ENCODE data around the gene RSBN1L.
"Not testable (repeated sequence)": the region's sequence is repeated elsewhere in the genome, so short reads cannot be mapped to it uniquely, and the experiment has no call there.

Gene RSBN1L

DNA sequence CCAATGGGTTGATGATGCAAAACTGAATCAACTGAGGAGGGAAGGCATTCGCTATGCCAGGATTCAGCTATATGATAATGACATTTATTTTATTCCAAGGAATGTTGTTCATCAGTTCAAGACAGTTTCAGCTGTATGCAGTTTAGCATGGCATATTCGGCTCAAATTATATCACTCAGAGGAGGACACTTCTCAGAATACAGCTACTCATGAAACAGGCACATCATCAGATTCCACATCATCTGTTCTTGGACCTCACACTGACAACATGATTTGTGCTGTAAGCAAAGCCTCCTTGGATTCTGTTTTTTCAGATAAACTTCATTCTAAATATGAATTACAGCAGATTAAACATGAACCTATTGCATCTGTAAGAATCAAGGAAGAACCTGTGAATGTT, 82.3 kb downstream of the RSBN1L start:
- H3K27me3 ChIP-seq: no peaks in the 10 kb centered on the region
- no peak overlapping the region for H3K9ac ChIP-seq
- no peak for TF ChIP-seq Cebpa-rat (IDR thresholded peaks at IDR 0.05)
- peaks cover 83 to 97% (median 91%) of the 10 kb centered on the region in 11 experiments for H3K36me3 ChIP-seq
- no peak overlapping the region for H3K4me3 ChIP-seq
- H3K27ac ChIP-seq: no peak overlapping the region
- peaks cover 12 to 28% (median 22%) of the 10 kb centered on the region in 11 experiments for H3K9me3 ChIP-seq (replicated peaks in 1 of 11)
- no peak overlapping the region for H3K4me2 ChIP-seq
- no peaks in the 10 kb centered on the region; a peak in 1 of 20 replicates for H3K4me1 ChIP-seq
- no peaks in the 10 kb centered on the region for H4K20me1 ChIP-seq

DNA sequence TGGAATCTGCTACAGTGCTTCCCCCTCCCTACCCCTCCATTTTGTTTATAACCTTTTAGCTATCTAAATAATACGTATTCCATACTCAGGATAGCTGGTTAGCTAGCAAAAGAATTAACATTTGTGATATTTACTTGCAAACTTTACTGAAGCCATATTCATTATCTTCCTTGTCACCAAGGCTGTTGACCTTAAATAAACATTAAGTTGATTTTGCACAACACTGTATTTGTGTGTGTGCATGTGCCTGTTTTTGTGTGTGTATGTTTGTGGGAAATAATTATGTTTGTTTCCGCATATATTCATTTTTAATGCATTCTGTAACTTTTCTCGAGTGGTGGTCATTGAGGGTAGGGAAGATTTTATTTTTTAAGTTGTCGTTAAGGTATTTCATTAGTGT, 86.1 kb downstream of the RSBN1L start:
- peaks cover 10 to 32% (median 24%) of the 10 kb centered on the region in 11 experiments for H3K9me3 ChIP-seq (replicated peaks in 1 of 11)
- H3K27me3 ChIP-seq: no peaks in the 10 kb centered on the region
- peaks cover 0 to 15% (median 0%) of the 10 kb centered on the region in 10 experiments; a peak in 4 of 20 replicates for H3K4me1 ChIP-seq
- peaks cover 66 to 97% (median 87%) of the 10 kb centered on the region in 11 experiments for H3K36me3 ChIP-seq
- no peak overlapping the region for H3K9ac ChIP-seq
- H4K20me1 ChIP-seq: no peaks in the 10 kb centered on the region
- H3K4me2 ChIP-seq: no peak overlapping the region
- no peak overlapping the region for H3K27ac ChIP-seq
- H3K4me3 ChIP-seq: no peak overlapping the region
- no peak for TF ChIP-seq Cebpa-rat (IDR thresholded peaks at IDR 0.05)

DNA sequence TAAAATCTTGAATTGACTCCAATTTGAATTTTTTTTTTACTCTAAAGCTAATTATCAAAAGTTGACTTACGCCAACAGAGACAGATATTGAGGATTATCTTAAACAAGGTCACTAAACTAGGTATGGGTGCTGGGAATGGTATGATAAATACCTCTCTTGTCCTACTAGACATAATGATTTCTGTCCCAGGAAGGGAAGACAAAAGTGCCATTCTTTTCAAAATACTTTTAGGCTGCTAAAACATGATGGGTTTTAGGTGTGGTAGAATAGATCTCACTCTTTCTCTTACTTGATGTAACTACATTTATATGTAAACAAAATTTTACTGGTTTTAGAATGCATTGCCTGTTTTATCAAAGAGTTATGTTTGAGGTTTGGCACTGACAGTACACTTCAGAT, 86.9 kb downstream of the RSBN1L start:
- Histone ChIP-seq H3K4me1 (peaks cover 0 to 15% (median 0%) of the 10 kb centered on the region in 10 experiments; a peak in 4 of 20 replicates), H3K4me3 (no peak overlapping the region), H3K27me3 (no peaks in the 10 kb centered on the region), H4K20me1 (peaks cover 0 to 3% (median 0%) of the 10 kb centered on the region in 11 experiments; a peak in 1 of 22 replicates), H3K4me2 (no peak overlapping the region), H3K36me3 (peaks cover 63 to 95% (median 86%) of the 10 kb centered on the region in 11 experiments), H3K9me3 (replicated peaks in 1 of 11) (peaks cover 10 to 32% (median 24%) of the 10 kb centered on the region in 11 experiments), H3K27ac (no peak overlapping the region), H3K9ac (no peak overlapping the region)
- TF ChIP-seq Cebpa-rat (IDR thresholded peaks at IDR 0.05): no peak

DNA sequence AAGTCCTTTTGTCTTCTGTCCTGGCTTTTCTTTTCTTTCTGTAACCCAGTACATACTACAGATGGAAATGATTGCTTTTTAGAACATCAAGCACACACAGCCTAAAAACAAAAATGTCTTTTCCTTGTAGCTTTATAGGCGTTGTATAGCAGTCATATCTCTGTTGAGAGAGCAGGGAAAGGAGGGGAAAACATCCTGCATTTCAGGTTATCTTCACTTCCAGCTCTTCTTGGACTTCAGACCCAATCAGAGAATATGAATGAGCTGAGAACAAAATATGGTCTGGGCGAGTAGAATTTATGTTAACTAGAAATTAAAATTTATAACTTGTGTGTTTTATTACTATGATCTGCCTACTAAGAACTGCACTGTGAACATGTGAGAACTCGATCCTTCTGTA, 87.3 kb downstream of the RSBN1L start:
- H3K4me3 ChIP-seq: no peak overlapping the region
- H3K9me3 ChIP-seq (replicated peaks in 1 of 11): peaks cover 10 to 32% (median 24%) of the 10 kb centered on the region in 11 experiments
- H3K4me1 ChIP-seq: peaks cover 0 to 15% (median 0%) of the 10 kb centered on the region in 10 experiments; a peak in 4 of 20 replicates
- H3K9ac ChIP-seq: no peak overlapping the region
- H3K27ac ChIP-seq: no peak overlapping the region
- TF ChIP-seq Cebpa-rat (IDR thresholded peaks at IDR 0.05): no peak
- H3K4me2 ChIP-seq: no peak overlapping the region
- no peaks in the 10 kb centered on the region for H3K27me3 ChIP-seq
- peaks cover 0 to 7% (median 0%) of the 10 kb centered on the region in 11 experiments; a peak in 1 of 22 replicates for H4K20me1 ChIP-seq
- H3K36me3 ChIP-seq: peaks cover 59 to 91% (median 81%) of the 10 kb centered on the region in 11 experiments

DNA sequence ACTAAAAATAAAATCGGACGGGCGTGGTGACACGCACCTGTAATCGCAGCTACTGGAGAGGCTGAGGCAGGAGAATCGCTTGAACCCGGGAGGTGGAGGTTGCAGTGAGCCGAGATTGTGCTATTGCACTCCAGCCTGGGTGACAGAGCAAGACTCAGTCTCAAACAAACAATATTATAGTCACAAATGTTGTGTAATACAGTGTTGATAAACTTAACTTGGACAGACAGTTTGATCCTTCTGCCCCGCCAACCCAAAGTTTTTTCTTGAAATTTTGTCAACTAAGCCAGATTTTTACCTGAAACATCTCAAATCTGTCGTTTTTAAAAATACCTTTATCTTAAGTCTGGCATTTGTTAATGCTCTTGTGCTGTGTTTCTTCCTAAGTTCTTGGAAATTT, 88.2 kb downstream of the RSBN1L start:
- Histone ChIP-seq H3K4me1 (peaks cover 0 to 15% (median 0%) of the 10 kb centered on the region in 10 experiments; a peak in 4 of 20 replicates), H3K9me3 (replicated peaks in 1 of 11) (peaks cover 10 to 32% (median 24%) of the 10 kb centered on the region in 11 experiments), H3K4me2 (peak overlapping the region in 2 of 11 experiments; percentile 43 to 55; a peak in 4 of 22 replicates), H3K36me3 (peaks cover 50 to 86% (median 73%) of the 10 kb centered on the region in 11 experiments)
- not testable (repeated sequence) for H3K27ac ChIP-seq, H3K4me3 ChIP-seq, H3K9ac ChIP-seq, H4K20me1 ChIP-seq, H3K27me3 ChIP-seq

DNA sequence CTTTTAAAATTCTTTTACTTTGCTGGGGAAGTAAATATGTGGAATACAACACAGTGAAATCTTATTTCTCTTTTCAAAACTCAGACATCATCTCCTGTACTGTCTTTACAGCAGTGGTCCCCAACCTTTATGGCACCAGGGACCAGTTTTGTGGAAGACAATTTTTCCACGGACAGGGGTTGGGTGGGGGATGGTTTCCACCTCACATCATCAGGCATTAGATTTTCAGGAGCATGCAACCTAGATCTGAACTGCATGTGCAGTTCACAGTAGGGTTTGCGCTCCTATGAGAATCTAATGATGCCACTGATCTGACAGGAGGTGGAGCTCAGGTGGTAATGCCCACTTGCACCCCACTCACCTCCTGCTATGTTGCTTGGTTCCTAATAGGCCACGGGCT, 89.8 kb downstream of the RSBN1L start:
- Histone ChIP-seq H3K4me3 (no peak overlapping the region), H3K36me3 (peaks cover 34 to 79% (median 57%) of the 10 kb centered on the region in 11 experiments), H3K9me3 (replicated peaks in 1 of 11) (peaks cover 10 to 32% (median 24%) of the 10 kb centered on the region in 11 experiments), H4K20me1 (peaks cover 0 to 7% (median 0%) of the 10 kb centered on the region in 11 experiments; a peak in 2 of 22 replicates), H3K4me1 (peaks cover 0 to 15% (median 0%) of the 10 kb centered on the region in 10 experiments; a peak in 4 of 20 replicates), H3K9ac (no peak overlapping the region), H3K4me2 (no peak overlapping the region), H3K27ac (no peak overlapping the region), H3K27me3 (no peaks in the 10 kb centered on the region)
- no peak for TF ChIP-seq Cebpa-rat (IDR thresholded peaks at IDR 0.05)

DNA sequence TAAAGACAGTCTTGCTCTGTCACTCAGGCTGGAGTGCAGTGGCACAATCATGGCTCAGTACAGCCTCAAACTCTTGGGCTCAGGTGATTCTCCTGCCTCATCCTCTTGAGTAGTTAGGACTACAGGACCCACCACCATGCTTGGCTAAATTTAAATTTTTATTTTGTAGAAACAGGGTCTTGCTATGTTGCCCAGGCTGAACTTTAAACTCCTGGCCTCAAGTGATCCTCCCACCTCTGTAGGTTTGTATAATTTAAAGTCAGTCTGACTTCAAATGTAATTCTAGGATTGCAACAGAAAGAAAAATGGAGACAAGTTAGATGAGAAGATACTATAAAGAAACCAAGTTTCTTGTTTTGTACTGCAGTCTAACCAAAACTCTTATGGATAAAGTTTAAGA, 90.5 kb downstream of the RSBN1L start:
- Histone ChIP-seq H3K4me1 (peaks cover 0 to 15% (median 0%) of the 10 kb centered on the region in 10 experiments; a peak in 4 of 20 replicates), H3K9ac (no peak overlapping the region), H3K4me2 (no peak overlapping the region), H3K9me3 (replicated peaks in 1 of 11) (peaks cover 10 to 32% (median 24%) of the 10 kb centered on the region in 11 experiments), H3K27ac (no peak overlapping the region), H3K36me3 (peaks cover 27 to 72% (median 50%) of the 10 kb centered on the region in 11 experiments), H4K20me1 (peaks cover 0 to 7% (median 0%) of the 10 kb centered on the region in 11 experiments; a peak in 6 of 22 replicates), H3K4me3 (no peak overlapping the region), H3K27me3 (no peaks in the 10 kb centered on the region)
- TF ChIP-seq Cebpa-rat (IDR thresholded peaks at IDR 0.05): no peak

DNA sequence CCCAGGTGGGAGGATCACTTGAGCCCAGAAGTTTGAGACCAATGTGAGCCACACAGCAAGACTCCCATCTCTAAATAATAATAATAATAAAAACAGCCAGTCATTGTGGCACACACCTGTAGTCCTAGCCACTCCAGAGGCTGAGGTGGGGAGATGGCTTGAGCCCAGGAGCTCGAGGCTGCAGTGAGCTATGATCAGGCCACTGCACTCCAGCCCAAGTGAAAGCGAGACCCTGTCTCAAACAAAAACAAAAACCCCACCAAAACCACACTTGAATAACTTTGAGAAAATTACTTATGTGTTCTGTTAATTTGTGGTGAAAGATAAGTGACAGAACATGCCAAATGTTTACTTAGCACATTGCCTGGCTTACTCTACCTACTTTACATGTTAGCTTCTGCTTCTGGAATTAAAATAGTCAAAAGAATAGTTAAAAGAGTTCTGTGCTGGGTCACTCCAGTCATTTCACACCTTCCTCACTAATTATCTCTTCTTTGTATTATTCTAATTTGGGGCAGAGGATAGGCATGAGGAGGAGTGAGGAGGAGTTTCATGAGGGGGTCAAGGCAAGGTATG, 92.2 kb downstream of the RSBN1L start:
- Histone ChIP-seq H3K27ac (no peak overlapping the region), H3K4me2 (no peak overlapping the region), H3K4me1 (peaks cover 0 to 15% (median 0%) of the 10 kb centered on the region in 10 experiments; a peak in 4 of 20 replicates), H3K9ac (no peak overlapping the region), H4K20me1 (peaks cover 0 to 17% (median 0%) of the 10 kb centered on the region in 11 experiments; a peak in 7 of 22 replicates), H3K4me3 (no peak overlapping the region), H3K36me3 (peaks cover 13 to 60% (median 38%) of the 10 kb centered on the region in 11 experiments), H3K9me3 (replicated peaks in 1 of 11) (peaks cover 10 to 30% (median 24%) of the 10 kb centered on the region in 11 experiments), H3K27me3 (no peaks in the 10 kb centered on the region)
- no peak for TF ChIP-seq Cebpa-rat (IDR thresholded peaks at IDR 0.05)

DNA sequence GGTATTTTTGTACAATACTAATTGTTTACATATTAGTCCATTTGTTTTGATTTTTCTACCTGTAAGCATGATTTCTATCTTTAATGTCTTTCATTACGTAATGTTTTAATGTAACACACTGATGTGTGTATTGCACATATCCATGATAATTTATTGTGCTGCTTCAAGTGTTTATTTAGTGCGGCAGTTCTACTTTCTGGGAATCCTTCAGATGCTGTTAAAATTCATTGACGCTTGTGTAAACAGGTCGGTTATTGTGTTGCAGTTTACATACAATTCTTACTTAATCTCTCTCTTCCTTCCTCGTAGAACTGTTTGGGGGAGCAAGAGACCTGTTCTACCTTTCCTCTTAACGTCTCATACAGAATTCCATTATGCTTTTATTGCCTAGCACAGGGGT, 95.1 kb downstream of the RSBN1L start:
- Histone ChIP-seq H3K4me2 (no peak overlapping the region), H3K4me3 (no peak overlapping the region), H3K9ac (no peak overlapping the region), H3K4me1 (peaks cover under 1 to 26% (median 4%) of the 10 kb centered on the region in 10 experiments; a peak in 18 of 20 replicates), H3K27me3 (no peaks in the 10 kb centered on the region), H3K9me3 (replicated peaks in 1 of 11) (peaks cover under 1 to 3% (median under 1%) of the 10 kb centered on the region in 11 experiments; a peak in 19 of 22 replicates), H3K27ac (no peak overlapping the region), H4K20me1 (peaks cover 0 to 42% (median 13%) of the 10 kb centered on the region in 11 experiments; a peak in 14 of 22 replicates), H3K36me3 (peaks cover 7 to 60% (median 26%) of the 10 kb centered on the region in 11 experiments; a peak in 21 of 22 replicates)
- TF ChIP-seq Cebpa-rat (IDR thresholded peaks at IDR 0.05): no peak

All from BLaER1 treated with 17β-estradiol and CSF1 and Interleukin-3, amounts not matched to agents 10 nM and 100 nM (cell line).